NAMALWA (cell line): ENCODE results near the gene ARHGEF37.
A peak's percentile ranks its signal among the peaks of the same experiment; 100 is the strongest.

ENCODE experiments used
- DNase-seq: peaks from one replicate; pipeline ENCODE4 v3.0.0-alpha.2; 2015; ENCODE audit warnings: low spot score

Gene ARHGEF37

DNA sequence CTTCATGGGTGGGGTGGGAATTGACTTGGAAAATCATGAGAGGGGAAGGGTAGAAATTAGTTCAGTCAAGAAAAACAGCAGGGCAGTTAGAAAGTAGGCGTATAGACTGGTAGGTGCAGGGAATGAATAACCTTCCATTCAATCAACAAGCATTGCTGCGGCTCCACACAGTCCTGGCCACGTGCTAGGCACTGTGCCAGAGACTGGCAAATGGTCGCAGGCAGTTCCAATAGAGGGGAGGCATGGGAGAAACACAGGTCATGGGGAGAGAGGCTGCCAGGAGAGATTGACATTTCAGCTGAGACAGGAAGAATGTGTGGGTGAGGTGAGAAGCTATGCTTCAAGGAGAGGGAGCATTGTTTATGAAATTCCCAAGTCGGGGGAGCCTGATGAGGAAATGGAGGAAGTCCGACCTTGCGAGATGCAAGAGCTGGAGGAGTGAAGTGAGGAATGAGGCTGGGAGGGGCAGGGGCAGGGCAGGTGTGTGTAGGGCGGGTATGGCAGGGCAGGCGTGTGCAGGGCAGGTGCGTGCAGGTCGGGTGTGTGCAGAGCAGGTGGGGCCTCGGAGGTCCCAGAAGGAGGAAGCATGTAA, 94.4 kb downstream of the ARHGEF37 start:
- no peak for DNase-seq

DNA sequence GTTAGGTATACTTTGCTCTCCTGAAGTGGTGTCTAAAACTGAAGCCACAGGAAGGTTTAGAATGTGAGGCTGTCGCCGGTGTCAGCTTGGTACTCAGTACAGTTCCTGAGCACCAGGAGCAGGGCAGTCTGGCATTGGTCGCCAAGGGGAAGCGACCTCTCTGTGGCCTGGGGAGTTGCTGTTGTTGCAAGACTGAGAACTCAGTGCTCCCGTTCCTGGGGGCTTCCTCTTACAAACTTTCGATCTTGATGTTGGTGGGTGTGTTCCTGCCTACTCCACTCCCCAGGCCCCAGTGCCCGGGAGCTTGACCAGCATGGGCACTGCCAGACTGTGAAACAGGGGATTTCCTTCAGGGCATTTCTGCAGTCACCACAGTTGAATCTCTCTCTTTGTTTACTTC, 96.4 kb downstream of the ARHGEF37 start:
- DNase-seq = no peak

DNA sequence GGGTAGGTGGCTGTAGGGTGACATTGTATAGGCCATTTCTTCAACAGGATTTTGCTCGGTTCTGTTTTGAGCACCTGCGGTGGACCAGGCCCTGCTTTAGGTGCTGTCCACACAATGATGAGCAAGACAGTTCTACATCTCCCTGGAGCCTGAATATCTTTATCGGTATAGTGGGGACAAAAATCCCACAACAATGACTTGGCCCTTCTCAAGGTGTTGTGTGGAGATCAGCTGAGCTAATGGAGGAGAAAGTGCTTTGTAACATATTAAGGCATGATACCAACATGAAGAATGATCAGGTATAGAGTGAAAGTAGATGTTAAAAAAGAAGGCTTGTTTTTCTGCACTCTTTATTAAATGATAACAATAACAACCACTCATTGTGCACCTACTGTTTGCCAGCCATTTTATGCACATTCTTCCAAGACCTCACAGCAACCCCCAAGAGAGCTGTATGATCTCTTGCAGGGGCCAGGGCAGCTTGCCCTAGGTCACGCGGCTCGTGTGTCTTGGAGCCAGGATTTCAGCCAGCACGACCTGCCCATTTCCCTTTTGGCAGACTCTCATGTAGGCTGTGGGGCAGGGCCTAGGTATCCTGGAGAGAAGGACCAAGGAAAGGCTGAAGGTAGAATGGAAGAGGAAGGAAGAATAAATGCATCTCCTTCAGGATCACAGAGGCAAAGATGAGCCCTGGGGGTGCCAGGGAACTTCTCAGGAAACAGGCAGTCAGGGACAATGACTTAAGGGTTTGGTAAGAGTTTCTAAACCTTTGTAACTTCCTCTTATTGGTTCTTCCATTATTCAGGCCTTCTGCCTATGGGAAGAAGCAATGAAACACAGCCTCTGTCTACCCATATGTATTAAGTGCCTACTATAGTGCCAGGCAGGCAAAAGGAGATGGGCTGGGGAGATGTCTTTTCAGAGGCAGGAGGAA, 98.8 kb downstream of the ARHGEF37 start:
- no peak for DNase-seq

DNA sequence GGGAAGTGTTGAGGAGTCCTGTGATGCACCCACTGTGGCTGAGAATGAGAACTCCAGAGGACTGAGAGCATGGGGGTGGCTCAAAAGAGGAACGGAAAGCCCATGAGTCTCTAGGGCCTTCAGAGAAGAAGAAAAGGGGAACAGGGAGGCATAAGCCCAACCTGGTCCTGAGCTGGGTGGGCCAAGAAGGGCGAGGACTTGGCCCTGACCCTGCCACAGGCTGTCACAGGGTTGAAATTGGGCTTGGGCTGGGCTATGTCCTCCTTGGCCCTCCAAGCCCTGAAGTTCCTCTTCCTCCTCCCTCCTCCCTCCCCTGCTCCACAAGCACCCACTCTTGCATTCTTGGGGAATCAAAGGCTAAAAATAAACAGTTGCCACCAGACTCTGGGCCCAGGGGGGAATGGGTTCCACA, 99.5 kb downstream of the ARHGEF37 start:
- DNase-seq = peak; percentile 69

DNA sequence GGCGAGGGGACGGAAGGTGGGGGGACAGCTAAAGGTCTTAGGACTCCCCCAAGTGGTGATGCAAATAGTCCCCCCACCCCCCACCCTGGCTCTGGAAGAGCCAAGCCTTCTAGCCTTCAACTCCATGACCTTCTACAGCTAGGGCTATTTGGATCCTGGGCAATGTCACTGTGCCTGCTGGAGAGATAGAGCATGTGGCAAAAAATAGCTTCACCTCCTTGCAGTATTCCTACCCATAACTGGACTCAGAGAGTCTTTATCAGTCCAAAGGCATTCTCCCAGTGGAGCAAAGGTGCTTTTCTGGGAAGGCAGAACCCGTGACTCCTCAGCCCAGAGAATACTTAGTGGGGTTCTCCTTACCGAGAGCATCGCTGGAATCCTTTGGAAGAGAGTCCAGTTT, 100.0 kb downstream of the ARHGEF37 start:
- DNase-seq = no peak

DNA sequence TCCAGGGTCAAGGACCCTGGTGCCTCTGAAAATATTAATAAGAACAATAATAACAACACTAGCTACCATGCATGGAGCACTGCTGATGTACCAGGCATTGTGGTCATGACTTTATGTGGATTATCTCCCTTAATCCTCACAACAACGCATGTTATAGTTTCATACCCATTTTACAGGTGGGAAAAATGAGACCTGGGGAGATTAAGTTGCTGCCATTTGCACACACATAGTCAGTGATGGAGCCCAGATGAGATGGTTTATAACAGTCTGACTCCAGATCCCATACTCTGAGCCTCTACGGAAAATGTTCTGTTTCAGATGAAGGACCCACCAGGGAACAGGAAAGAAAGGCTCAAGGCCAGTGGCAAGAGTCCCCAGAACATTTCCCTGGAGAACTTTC, 100.6 kb downstream of the ARHGEF37 start:
- DNase-seq = no peak

DNA sequence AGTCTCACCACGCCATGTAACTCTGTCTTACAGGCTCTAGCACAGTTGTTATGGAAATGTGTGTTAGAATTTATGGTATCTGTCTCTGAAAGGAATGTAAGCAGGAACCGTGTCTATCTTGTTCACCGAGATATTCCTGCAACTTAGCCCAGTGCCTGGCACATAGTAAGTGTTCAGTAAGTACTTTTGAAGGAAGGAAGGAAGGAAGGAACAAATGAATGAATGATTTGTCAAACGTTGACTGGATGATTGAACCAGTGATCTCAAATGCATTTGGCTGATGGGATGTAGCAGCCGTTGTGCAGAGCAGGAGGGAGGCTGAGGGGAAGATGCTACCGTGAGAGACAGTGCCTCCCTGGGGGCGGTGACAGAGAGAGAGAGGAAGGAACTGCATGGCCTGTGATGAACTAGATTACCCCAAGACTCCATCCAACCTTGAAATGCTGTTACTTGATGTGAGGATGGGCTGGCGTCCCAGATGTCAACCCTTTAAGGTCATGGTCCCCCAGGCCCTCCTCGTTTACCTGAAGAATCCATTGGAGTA, 101.3 kb downstream of the ARHGEF37 start:
- DNase-seq = no peak

DNA sequence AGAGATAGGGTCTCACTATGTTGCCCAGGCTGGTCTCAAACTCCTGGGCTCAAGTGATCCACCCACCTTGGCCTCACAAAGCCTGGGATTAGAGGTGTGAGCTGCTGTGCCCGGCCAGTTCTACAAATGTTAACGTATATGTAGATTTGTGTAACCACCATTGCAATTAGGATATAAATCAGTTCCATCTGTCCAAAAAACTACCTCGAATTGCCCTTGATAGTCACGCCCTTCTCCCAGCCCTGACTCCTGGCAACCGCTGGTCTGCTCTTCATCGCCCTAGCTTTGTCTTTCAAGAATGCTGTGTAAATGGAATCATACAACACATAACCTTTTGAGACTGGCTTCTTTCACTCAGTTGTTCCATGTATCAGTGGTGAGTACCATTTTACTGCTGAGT, 102.7 kb downstream of the ARHGEF37 start:
- DNase-seq = no peak

DNA sequence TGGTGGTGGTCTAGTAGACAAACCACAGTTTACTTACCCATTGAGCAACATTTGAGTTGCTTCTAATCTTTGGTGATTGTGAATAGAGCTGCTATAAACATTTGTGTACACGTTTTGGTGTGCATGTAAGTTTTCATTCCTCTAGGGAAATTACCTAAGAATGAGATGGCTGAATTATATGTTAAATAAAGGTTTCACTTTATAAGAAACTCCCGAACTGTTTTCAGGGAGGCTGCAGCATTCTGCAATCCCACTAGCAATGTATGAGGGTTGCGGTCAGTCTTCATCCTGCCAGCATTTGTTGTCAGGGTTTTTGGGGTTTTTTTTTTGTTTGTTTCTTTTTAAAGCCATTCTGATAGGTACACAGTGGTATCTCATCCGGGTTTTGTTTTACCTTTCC, 103.1 kb downstream of the ARHGEF37 start:
- no peak for DNase-seq
